Measurements from ENCODE around the gene DIDO1.

The DIDO1 gene

DNA sequence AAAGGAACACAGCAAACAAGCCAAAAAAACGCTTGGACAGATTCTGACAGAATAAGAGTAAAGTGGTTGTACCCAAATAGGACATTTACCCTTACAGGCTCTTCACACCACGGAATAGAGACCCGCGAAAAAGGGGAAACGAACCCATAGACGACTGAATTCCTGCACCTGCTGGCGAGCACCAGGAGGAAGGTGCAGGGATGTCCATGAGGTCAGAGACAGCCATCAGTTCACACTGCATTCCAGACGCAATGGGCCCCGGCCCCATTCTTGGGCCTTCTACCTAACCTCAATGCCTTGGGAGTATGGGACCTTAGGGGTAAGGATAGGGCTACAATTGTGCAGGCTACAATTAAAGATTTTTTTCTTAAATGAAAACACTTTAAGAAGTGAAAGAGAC is 5.2 kb upstream of the DIDO1 start:
- TF ChIP-seq, protein P1, sequence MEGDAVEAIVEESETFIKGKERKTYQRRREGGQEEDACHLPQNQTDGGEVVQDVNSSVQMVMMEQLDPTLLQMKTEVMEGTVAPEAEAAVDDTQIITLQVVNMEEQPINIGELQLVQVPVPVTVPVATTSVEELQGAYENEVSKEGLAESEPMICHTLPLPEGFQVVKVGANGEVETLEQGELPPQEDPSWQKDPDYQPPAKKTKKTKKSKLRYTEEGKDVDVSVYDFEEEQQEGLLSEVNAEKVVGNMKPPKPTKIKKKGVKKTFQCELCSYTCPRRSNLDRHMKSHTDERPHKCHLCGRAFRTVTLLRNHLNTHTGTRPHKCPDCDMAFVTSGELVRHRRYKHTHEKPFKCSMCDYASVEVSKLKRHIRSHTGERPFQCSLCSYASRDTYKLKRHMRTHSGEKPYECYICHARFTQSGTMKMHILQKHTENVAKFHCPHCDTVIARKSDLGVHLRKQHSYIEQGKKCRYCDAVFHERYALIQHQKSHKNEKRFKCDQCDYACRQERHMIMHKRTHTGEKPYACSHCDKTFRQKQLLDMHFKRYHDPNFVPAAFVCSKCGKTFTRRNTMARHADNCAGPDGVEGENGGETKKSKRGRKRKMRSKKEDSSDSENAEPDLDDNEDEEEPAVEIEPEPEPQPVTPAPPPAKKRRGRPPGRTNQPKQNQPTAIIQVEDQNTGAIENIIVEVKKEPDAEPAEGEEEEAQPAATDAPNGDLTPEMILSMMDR (IDR thresholded peaks at IDR 0.05) = no peak

DNA sequence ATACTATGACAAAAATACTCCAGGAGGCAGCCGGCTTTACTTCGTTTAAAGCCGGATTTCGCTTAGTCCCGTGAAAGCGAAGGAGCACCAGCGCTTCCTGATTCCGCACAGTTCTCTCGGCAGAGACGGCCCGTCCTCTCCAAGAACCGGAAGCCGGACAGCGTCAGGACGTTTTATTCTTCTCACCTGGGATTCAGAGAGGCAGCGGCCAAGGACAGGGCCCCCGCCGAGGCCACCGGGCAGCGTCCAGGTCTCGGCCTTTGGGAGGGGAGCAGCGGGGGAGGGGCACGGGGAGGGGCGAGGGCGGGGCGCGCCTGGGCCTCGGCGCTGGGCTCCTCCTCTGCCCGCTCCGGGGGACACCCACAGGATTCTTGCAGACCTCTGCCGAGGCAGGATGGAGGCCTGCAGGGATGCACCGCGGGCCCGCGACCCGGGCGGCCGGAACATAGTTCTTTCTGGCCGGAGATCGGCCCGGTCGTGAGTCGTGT is 2.8 kb upstream of the DIDO1 start:
- TF ChIP-seq, protein P1 (IDR thresholded peaks at IDR 0.05) = no peak

DNA sequence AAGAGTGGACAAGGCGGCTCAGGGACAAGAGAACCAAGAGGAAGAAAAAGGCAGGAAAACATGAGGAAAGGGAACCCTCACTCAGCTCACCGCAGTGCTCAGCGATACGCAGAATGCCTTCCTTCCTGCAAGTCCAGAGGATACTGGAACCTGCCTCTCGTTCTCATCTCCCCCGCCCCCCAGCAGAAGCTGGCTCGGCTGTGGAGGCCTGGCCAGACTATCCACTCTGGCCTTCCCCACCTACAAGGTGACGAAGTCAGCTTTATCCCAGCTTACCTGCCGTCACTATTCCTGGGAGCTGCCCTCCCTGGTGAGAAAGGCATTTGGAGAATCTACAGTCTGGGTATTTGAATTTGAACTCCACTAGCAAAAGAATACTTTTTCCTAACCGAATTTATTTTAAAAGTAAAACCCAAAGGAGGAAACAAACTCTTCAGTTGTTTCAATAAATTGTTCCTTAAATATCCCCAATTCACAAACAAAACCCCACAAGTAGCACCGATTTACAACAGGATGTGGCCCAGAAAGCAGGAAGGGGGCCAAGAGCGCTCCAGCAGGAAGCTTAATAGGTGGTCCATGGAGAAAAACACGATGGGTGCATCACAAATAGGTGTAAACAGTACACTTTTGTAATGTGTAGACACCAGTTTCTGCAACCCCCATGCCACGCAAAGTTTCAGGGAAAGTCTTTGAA is 2.1 kb upstream of the DIDO1 start:
- TF ChIP-seq, protein P1 (IDR thresholded peaks at IDR 0.05) = no peak

DNA sequence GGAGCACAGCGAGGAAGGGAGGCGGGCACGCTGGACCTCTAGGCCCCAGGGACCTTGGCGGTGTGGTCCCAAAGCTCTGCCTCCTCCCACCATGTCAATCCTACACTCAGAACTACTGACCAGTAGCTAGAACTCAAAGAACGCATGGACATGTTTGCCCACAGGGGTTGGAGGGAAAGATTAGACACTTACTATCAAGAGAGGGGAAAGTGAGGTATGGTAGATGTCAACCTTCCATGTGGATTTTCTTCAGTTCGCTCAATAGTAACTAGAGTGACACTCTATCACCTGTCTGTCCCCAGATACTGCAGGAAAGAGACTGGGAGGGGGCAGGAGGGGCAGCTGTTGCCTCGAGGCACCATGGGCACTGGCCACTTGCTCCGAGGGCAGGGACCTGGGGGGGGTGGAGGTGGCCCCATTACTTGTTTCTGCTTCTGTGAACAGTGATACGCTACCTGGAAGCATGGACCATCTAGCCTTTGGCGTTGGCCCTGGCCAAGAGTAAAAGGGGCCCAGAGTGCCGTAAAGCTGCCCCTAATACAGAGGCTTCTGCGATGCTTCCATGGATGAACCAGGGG is 912 bp upstream of the DIDO1 start:
- TF ChIP-seq, protein P1 (IDR thresholded peaks at IDR 0.05) = no peak

DNA sequence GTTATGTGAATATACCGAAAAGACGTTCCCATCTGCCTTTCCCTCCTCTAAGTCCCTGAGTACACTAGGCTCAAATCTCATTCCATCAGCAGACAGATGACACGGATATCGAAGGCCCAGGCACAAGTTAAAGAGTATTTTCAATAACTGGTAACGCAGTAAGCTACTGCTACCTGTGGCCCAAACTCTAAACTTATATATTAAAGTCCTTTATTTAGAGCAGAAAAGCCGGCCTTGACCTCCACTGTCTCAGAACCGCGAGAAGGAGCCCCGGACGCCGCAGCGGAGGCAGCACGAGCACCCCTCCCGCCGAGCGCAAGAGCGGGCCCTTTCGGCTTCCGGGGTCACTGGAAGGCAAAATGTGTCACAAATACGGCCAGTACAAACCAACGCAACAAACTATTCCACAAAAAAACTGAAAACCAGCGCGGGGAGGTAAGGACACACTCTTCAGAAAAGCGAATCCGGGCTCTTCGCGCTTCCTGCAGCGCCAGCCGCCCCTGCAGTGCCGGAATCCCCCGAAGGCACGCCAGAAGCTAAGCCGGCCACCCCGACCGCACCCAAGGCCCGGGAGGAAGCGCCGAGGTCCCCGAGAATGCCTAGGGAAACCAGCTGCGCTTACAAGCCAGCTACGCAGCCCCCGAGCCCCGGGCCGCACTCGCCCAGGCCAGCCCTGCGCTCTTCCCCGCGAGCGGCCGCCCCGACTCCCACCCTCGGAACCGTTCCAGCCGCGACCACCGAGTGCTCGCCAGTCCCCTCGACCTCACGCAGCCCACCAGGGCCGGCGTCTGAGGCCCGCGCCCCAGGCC is 681 bp downstream of the DIDO1 start:
- TF ChIP-seq, protein P1 (IDR thresholded peaks at IDR 0.05) = no peak

DNA sequence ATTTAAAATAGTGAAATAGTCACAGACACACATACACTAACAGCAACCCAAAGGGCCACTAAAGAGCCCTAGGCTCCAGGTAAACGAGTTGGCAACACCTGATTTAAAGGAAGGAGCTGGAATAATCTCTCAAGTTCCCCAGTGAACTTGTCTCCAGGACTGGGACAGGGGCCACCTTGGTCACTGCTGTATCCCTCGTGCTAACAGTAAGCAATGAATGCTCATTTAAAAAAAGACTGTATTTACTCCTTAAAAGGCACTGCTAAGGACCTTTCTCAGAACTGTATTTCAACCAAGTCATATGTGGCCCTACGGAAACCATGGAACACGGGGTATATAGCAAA is 1.3 kb downstream of the DIDO1 start:
- TF ChIP-seq, protein P1 (IDR thresholded peaks at IDR 0.05) = no peak

DNA sequence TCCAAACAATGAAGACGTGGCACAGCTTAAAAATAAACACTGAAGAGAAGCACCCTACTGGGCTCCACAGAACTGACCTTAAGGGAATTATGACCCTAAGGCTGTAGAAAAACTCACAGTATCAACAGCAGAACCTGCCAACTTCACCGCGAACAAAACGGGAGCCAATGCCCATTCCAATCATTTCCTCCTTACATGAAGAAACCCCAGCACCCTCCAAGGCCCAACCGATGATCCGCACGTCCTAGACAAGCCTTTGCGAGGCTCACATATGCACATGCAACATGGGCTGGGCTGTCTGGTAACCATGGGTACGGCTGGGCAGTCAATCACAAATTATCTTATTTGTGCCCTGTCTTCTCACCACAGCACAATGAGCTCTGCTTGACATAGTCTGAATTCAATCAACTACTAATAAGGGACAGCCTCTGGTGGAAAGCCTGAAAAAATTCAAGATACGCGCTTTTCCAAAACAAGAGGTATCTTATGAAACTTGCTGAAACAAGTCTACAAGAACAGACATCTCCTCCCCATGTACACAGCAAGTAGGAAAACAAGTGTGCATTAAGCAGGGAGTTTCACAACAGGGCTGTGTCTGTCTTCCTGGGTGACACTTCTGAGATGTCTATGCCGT is 1.7 kb downstream of the DIDO1 start:
- TF ChIP-seq, protein P1 (IDR thresholded peaks at IDR 0.05) = no peak

All from LNCAP (cell line).